Transverse colon (tissue), 3 donors: Measurements from ENCODE around the gene PFKFB3.

ENCODE experiments used
- CTCF ChIP-seq, 5 experiments: fragments of 200-600 bp in 3 of 5; fragments of 450-650 bp in 2 of 5; sonication (generic) in 3 of 5; IDR thresholded peaks; 1 replicate in 2 of 5; 2 replicates in 3 of 5; pipeline ENCODE4 v1.5.1; 2016 to 2017; ENCODE audit warnings: antibody characterized with exemption in 5 of 5, inconsistent platforms in 3 of 5, mild to moderate bottlenecking in 2 of 5, moderate library complexity in 1 of 5
- EP300 ChIP-seq: sonication (generic); formaldehyde crosslinking; IDR thresholded peaks from one replicate; pipeline ENCODE4 v1.6.1; 2017; ENCODE audit warnings: antibody characterized with exemption, low read depth

- TF ChIP-seq EP300: no peak
- no peak for TF ChIP-seq CTCF (IDR thresholded peaks at IDR 0.05)
These were observed 65.2 kb downstream of the PFKFB3 start for GRCh38 chr10:6267941-6268340.
